HEK293 (cell line): Measurements from ENCODE around the gene CMIP.
A peak's percentile ranks its signal among the peaks of the same experiment; 100 is the strongest.

Experiments
- CTCF ChIP-seq: fragments of 450-650 bp; formaldehyde crosslinking; IDR thresholded peaks from 2 replicates; pipeline ENCODE4 v1.5.1; 2016; ENCODE audit warnings: missing biosample characterization, missing genetic modification characterization
- ZNF121 ChIP-seq: fragments of 450-650 bp; formaldehyde crosslinking; IDR thresholded peaks from 2 replicates; pipeline ENCODE4 v1.5.1; 2016; ENCODE audit warnings: missing biosample characterization, missing genetic modification characterization
- TF ChIP-seq, protein P1 (sequence below): fragments of 450-650 bp; formaldehyde crosslinking; IDR thresholded peaks from 2 replicates; pipeline ENCODE4 v1.5.1; 2016; ENCODE audit warnings: missing biosample characterization, missing genetic modification characterization, low read depth

GRCh38 chr16:81713295-81713772, 268.7 kb downstream of the CMIP start:
- no peak for TF ChIP-seq ZNF121
- TF ChIP-seq CTCF (tag by site-specific recombination): peak; percentile 13; the same call in 1 of the 2 replicates
- TF ChIP-seq, protein P1, sequence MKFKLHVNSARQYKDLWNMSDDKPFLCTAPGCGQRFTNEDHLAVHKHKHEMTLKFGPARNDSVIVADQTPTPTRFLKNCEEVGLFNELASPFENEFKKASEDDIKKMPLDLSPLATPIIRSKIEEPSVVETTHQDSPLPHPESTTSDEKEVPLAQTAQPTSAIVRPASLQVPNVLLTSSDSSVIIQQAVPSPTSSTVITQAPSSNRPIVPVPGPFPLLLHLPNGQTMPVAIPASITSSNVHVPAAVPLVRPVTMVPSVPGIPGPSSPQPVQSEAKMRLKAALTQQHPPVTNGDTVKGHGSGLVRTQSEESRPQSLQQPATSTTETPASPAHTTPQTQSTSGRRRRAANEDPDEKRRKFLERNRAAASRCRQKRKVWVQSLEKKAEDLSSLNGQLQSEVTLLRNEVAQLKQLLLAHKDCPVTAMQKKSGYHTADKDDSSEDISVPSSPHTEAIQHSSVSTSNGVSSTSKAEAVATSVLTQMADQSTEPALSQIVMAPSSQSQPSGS (tag by site-specific recombination): no peak
